PC-3 (cell line): ENCODE data around the gene NIT1.

Experiments
- EZH2phosphoT487 ChIP-seq: fragments of 300-600 bp; sonication (generic); IDR thresholded peaks from 2 replicates; pipeline ENCODE4 v1.6.1; 2018; ENCODE audit warnings: mild to moderate bottlenecking, antibody characterized with exemption, low read length, borderline replicate concordance
- TF ChIP-seq, protein P1 (sequence below): fragments of 300-600 bp; sonication (generic); conservative IDR thresholded peaks from 2 replicates; pipeline ENCODE4 v1.5.1; 2017; ENCODE audit warnings: antibody characterized with exemption, low read depth, mild to moderate bottlenecking, low read length

DNA sequence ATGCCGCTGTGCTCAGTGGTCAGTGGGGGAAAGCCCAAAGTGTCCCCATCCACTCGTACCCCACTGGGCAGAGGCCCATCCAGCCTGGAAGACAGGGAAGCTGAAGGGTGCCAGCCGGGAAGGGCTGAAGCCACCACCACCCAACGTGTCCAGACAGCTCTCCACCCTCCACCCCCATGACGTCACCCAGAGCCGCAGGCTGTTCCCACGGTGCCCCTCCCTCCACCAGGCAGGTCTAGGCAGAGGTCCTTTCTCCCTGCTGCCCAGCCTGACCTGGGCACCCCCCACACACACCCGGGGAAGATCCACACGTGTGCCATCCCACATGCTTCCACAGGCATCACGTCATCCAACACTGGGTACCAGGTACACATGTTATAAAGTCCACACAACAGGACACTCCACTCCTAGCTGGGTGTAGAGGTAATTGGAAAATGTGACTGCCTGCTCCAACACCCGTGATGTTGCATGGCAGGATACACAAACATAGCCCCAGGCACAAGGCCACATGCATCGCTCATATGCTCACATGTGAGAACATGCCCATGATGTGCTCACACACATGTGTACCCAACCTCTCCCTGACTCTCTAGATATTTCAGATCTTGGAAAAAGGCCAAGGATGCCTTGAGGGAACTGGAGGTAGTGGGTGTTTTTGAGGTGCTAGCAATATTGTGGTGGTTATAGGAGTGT lies 43.1 kb upstream of the NIT1 start:
- TF ChIP-seq EZH2phosphoT487: no peak
- TF ChIP-seq, protein P1, sequence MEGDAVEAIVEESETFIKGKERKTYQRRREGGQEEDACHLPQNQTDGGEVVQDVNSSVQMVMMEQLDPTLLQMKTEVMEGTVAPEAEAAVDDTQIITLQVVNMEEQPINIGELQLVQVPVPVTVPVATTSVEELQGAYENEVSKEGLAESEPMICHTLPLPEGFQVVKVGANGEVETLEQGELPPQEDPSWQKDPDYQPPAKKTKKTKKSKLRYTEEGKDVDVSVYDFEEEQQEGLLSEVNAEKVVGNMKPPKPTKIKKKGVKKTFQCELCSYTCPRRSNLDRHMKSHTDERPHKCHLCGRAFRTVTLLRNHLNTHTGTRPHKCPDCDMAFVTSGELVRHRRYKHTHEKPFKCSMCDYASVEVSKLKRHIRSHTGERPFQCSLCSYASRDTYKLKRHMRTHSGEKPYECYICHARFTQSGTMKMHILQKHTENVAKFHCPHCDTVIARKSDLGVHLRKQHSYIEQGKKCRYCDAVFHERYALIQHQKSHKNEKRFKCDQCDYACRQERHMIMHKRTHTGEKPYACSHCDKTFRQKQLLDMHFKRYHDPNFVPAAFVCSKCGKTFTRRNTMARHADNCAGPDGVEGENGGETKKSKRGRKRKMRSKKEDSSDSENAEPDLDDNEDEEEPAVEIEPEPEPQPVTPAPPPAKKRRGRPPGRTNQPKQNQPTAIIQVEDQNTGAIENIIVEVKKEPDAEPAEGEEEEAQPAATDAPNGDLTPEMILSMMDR: no peak
